Stimulated activated CD4-positive, alpha-beta T cell treated with anti-CD3 and anti-CD28 coated beads, TNF-alpha, amount 100 ng/mL, for 48 hours (primary cell): ENCODE data around the gene AKAP13.
A peak's percentile ranks its signal among the peaks of the same experiment; 100 is the strongest.

Experiments
- DNase-seq, 3 donors: peaks; one replicate each; pipeline ENCODE4 v3.0.0-alpha.2; 2020; ENCODE audit warnings: low read depth in 3 of 3

The AKAP13 gene

DNA sequence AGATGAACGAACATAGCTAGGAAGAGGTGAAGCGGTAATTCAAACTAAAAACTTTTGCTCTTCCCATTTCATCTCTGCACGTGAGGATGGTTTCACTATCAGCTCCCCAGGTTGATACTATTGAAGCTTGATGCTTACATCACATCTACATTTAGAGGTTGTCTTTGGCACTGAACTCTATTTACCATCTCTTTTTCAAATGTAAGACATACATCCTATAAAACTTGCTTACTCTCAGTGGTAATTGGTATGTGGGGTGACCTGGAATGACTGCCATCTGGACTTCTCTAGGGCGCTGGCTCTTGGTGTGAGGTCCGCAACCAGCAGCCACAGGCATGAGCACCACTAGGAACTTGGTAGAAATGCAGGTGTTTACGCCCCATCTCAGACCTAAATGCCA is 118.1 kb downstream of the AKAP13 start:
- DNase-seq, result no peak

DNA sequence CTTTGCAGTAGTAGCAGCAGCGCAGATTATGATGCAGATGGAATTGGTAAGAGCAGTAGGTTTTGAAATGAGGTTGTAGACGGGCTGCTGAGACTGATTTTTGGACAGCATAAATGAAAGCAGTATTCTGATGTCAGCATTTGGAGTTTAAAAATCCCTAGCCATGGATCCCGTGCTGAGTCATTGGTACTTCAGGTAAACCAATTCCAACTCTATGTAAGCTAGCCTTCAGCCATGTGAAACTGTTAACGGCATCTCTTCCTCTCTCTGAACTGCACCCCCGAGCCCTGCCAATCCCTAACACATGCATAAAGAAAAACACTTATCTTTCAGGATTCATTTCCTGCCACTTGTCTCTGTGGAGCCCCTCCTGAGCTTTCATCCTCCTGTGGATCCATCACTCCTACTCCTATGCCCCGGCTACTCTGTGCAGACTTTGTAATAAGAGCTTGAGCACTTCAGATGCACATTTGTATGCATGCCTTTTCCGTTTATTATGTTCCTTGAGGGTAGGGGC is 119.0 kb downstream of the AKAP13 start:
- no peak for DNase-seq

DNA sequence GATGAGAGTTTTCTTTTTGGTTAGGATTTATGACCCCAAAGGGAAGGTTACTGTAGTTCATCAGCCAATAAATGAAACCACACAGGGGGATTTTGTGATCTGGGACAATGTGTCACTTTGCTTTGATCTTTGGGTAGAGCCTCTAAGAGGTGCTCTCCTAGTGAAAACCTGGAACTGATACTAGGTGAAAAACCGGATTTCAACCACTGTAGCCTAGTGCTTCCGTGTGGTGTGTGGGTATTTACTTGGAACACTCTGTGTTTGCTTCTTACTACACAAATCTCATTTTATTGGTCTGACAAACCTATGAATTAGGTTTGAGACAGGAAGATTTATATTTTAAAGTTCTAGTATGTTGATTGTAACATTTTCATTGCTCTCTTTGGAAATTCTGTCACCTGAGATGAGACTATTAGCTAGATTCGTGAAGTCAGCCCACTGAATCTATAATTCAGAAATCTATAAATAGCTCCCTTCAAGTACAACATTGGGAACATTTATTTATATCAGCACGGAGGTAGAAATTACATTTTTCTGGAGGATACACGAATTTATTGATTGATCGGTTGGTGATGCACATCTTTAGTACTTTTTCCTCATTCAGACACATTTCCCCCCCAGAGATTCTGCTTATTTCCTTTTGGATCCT is 119.8 kb downstream of the AKAP13 start:
- DNase-seq, result no peak

DNA sequence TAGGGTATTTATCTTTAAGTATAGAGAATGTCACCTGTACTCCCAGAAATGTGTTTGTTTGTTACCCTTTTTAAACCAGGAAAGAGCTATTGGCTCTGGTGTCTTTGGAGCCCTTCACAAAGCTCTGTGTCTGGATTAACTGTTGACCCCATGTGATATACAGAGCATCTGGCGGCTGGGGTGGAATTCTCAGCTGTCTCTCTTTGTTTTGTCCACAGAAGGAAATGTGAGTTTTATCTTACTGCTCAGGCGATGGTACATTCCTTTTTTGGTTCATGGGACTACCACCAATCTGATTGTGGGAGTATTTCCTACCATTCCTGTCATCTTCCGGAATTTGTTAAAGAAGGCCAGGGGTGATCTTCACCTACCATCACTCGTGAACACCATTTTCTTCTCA is 120.3 kb downstream of the AKAP13 start:
- DNase-seq, result no peak

DNA sequence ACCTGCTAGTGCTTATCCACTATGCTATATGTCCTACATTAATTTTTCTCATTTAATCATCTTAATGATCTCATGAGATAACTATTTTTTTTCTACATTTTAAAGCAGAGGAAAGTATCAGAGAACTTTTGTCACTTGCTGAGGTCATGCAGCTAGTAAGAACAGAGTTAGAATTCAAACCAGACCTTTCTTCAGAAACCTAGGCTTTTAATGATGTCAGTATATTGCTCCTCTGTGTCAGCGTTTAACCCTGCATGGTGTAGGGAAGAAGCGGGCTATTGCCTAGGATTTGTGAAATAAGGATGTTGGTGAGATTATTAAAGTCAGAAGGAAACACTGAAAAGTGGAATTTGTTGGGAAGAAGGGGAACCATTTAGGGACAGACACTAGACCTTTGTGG is 121.2 kb downstream of the AKAP13 start:
- DNase-seq, result no peak

DNA sequence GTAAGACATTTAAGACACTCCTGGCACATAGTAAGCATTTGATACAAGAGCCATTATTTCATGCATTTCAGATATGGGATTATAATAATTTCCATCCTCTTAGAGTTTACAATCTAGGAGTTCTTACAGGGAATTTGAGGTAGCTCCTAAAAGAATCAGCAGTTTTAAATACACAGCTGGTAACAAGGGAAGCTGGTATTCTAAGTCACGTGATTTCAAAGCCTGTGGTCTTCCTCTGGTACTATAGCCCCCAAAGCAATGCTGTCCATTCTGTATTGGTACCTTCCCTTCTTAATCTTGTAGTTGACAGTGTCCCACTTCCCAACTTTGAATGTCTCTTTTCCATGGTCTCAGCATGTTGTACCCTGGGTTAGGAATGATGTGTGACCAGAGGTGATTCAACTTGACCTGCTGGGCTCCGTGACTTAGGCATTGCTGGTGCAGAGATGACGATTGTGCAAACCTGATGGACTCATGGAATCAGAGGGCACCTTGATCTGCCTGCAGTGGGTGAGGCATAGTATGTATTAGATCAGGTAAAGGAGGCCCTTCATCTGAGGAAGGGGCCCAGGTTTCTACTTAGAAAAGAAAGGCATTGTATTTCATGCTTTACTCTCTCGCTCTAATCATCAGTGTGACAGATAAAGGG is 122.9 kb downstream of the AKAP13 start:
- no peak for DNase-seq

DNA sequence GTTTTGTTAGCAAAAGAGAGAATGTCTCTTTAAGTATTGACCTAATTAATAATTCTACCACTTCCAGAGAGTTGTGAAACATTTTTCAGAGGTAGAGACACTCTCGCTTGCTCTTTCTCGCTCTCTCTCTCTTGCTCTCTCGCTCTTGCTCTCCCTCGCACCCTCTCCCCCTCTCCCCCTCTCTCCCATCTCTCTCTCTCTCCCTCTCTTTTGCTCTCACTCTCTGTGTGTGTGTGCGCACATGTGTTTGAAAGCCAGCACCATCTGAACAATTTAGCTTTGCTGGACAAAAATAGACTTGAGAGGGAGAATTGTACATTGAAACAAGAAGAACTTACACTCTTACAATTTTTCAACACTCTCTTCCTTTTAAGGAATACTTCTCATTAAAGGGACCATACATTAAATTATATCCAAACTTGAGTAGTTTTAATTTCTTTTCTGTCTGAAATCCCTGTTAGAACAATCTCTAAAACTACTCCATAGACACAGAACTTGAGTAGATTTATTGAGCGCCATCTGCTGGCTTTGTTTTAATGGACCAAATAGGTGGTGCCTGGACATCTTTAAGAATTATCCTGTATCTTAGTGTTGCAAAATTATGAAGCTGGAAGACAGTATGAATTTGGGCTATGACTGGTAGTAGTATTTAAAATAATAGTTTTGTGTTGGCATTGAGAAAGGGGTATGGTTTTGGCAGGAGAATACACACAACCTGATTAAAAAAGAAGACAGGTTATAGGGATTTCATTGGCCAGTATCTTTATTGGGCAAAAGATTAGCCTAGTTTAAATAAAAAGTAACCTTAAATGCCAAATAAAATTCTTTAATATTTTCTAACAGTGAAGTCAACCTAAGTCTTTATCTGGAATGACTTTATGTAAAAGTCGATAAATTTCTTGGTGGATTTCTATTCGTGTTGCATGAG is 124.6 kb downstream of the AKAP13 start:
- peak in 2 of 3 donors; percentile 17 to 51 for DNase-seq

DNA sequence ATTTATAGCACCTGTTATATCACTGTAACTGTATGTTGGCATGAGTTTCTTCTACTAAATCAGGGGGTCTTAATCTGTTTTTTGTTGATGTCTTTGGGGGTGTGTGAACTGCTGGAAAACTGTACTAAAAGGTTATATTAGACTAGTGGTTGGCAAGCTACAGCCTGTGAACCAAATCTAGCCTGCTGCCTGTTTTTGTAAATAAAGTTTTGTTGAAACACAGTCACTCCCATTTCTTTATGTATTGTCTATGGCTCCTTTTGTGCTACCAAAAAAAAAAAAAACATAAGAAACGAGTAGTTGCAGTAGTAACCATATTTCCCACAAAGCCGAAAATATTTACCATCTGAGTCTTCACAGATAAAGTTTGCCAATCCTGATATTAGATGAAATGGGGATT is 126.7 kb downstream of the AKAP13 start:
- no peak for DNase-seq

DNA sequence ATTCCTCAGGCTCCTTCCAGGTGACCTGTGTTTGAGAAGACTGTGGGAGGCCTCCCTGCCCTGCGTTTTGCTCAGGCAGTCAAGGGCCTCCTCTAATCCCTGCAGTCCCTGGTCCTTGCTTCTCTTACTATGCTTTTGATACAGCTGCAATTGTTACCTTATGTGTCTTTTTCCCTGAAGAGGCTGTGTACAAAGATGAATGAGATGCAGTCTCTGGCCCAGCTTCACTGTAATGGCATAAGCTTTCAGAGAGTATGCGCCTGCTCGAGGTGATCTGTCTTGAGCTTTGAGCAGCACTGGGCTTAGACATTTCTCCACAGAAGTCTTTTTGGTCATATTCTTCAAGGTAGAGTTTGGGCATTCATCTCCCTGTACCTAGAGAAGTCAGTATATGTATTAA is 129.6 kb downstream of the AKAP13 start:
- DNase-seq, result no peak

DNA sequence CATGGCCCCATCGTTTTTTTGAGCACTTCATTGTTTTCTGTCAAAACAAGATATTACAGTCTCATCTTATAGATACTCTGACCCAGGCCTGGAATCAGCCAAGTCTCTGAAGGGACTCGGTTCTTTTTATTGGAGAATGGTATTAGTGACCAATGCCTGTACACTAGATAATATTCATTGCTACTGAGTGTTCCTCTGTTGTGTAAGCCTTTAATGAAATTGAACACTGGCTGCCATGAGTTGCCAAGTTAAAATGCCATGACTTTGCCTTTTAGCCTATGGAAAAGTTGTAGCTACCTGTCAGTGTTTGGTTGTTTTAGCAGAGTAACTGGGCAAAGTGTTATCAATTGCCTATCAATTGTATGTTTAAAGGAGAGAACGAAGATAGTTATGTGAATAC is 134.0 kb downstream of the AKAP13 start:
- DNase-seq, result no peak

DNA sequence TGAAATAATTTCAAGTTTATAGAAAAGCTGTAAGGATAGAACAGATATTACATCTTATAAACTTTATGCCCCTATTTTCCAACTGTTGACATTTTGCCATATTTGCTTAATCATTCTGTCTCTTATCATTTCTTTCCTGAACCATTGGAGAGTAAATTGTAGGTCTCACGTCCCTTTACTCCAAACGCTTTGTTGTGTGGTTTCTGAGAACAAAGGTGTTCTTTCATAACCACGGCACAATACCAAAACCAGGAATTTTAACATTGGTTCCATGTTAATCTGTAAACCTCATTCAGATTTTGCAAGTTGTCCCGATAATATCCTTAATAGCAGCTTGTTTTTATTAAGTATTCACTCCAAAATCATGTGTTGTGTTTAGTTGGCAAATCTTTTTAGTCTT is 134.8 kb downstream of the AKAP13 start:
- no peak for DNase-seq

DNA sequence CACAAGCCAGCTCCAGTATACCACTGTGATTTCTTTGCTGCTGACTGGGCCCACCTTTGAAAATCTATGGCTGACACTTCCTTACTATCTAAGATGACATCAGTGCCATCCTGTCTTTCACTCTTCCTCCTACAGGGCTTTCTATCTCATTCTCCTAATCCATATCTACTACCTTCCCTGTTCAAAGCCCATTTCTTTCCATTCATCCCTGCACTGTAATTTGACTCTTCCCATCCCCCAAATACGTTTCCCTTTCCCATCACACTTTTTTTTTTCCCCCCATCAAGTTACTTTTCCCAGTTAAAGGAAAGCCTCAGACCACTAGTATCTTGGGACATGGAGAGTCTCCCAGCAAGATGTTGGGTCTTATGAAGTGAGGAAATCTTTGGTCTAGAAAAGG is 136.7 kb downstream of the AKAP13 start:
- no peak for DNase-seq

DNA sequence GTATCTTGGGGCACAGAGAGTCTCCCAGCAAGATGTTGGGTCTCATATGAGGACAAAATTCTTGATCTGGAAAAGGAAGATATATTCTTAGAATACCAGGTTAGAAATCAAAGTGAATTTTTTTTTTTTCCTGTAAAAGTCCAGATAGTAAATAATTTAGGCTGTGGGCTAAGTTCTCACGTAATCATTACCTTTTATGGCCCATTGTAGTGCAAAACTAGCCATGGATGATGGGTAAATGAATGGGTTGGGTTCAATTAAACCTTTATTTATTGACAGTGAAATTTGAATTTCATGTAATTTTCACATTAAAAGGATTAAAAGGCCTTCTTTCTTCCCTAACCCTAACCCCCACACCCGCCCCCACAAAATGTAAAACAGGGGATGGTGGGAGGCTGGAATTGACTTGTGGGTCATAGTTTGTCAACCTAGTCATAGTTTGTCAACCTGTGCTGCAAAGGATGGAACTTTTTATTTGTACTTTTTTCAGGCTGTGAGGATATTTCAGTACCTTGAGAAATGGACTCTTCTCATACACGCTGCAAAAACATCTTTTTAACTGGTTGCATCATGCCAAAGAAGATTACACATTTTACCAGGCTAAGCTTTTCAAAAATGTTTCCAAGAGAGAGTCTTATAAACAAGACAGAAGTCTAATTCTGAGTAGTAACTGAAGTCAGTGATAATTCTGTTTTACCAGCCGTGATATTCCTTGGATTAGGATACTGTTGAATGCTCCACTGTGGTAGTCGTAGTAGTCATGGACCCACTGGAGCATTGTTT is 138.8 kb downstream of the AKAP13 start:
- DNase-seq, result no peak

DNA sequence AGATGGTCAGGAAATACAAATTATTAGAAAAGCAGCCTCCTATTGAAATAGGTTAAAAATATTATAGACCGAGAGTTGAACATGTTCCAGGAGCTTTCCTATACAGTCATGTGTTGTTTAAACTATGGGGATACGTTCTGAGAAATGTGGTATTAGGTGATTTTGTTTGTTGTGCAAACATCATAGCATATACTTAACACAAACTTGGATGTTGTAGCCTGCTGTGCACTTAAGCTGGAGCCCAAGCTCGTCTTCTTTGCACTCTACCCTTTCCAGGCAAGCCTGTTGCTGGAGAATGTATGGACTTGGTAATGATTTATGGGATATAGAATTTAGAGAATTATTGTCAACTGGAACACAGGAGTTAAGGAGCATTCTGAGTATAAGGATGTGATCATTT is 140.2 kb downstream of the AKAP13 start:
- no peak for DNase-seq

DNA sequence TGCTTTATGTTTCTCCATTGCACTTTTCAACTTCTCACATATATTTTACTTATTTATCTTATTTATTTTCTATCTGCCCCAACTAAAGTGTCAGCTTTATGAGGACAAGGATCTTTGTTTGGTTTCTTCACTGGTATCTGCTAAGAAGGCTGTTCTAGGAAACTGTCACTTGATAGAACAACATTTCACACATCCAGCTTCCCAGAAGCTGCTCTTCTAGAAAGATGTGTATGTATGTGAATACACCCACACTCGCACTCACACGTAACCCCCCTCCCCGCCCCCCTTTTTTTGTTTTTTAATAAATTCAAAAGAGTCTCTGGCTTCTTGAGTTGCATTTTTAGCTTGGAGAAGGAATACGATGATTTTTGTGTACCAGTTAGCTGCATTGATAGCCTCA is 143.1 kb downstream of the AKAP13 start:
- DNase-seq, result no peak

DNA sequence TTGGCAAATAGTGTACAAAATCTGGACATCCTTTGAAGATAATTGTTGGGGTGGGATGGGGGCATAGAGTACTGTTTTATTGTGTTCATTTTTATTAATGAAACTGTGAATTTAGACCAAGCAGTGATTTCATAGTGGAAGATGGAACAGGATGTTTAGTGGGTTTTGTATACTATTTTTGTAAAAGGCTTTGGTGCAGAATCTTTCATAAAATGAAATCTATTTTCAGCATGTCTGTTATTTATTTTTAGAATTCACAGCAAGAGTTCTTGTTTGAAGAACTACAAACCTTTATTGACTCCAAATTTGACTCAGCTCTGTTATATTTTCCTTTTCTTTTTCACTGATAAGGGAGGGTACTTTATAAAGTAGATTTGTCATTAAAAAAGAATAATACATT is 145.4 kb downstream of the AKAP13 start:
- no peak for DNase-seq

DNA sequence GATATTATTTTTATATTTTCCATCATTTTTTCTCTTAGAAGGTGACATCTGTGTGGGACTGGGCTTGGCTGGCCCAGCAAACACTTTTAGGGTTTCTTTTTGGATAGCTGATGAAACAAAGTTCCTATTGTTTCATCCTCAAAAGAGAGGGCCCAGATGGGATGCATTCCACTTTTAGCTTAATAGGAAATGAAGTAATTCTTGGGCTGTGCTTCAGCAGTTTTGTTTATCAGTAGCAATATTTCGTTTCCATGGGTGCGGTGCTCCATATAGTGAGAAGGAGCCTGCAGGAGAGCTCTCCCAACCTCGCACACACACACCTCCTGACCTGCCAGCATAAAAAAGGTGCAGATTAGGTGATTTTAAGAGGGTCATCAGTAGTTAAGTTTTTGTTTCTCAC is 147.5 kb downstream of the AKAP13 start:
- no peak for DNase-seq

DNA sequence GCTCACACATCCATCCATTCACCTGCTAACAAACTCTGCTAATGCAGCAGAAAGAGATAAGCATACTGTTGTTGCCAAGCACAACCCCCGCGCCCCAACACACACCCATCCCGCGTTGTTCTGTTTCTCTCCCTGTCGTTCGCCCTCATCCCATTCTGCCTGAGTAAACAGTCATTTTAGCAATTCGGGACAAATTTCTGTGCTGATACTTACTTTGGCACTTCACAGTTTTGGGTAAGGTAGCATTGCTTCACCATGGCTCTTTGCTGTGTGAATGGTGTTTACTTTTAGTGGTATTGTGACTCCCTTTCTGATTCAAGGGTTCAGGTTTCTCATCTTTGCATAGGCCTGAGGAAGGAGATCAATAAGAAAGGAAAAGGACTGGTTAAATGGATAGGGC is 149.7 kb downstream of the AKAP13 start:
- no peak for DNase-seq

DNA sequence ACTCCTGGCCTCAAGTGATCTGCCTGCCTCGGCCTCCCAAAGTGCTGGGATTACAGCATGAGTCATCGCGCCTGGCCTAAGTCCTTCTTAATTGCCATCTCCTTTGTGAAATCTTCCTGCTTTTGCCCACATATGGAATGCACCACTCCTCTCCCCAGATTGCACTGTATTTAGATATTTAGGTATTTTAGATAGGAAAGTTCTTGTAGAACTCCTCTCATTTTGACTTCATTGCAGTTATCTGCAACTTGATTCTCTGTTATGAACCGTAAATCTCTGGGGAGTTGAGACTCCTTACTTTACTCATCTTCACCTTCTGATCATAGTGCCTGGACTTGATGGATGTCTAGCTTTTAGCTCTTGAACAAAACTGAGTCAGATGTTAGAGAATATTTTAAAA is 150.7 kb downstream of the AKAP13 start:
- DNase-seq, result no peak

DNA sequence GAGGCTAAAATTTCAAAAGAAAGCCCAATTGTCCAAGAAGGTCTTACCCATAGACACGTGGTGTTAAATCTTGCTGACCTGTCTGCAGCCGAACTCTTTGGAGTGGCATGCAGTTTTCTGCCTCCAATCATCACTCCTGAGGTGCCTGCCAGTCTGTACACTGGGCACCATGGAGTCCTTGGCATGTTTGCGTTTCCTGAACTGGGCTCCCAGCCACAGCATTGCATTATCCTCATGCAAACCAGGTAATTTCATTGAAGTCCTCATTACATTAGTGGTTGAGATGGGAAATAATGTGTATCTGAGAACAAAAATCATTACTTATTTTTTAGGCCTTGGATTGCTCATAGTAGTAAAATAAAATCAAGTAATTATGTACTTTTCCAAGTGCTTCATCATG is 152.3 kb downstream of the AKAP13 start:
- DNase-seq, result no peak

DNA sequence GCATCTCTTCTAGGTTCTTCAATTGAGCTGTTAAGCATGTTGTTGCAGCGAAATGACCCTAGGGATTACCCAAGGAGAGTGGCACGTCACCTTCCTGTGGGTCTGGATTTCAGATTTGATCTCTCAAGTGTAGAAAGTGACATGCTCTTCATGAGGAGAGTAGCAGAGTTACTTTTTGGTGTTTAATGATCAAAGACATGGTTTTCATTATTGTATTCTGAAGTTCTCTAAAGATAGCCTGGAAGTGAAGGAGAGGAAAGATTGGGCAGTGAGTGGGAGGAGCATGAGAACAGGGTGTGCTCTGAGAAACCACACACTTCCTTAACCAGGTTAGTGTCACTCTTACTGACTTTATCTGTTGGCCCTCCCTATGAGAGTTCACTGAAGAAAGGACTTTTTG is 153.6 kb downstream of the AKAP13 start:
- DNase-seq, result no peak
